HG02759 (cell line): Measurements from ENCODE around the gene SIK2.

Experiments
- ATAC-seq: cut with Tn5 transposase; IDR thresholded peaks from one replicate; pipeline ENCODE4 v1.9.1; 2021; ENCODE audit warnings: mild to moderate bottlenecking, moderate library complexity; ENCODE audit not compliant: unreplicated experiment

The SIK2 gene

DNA sequence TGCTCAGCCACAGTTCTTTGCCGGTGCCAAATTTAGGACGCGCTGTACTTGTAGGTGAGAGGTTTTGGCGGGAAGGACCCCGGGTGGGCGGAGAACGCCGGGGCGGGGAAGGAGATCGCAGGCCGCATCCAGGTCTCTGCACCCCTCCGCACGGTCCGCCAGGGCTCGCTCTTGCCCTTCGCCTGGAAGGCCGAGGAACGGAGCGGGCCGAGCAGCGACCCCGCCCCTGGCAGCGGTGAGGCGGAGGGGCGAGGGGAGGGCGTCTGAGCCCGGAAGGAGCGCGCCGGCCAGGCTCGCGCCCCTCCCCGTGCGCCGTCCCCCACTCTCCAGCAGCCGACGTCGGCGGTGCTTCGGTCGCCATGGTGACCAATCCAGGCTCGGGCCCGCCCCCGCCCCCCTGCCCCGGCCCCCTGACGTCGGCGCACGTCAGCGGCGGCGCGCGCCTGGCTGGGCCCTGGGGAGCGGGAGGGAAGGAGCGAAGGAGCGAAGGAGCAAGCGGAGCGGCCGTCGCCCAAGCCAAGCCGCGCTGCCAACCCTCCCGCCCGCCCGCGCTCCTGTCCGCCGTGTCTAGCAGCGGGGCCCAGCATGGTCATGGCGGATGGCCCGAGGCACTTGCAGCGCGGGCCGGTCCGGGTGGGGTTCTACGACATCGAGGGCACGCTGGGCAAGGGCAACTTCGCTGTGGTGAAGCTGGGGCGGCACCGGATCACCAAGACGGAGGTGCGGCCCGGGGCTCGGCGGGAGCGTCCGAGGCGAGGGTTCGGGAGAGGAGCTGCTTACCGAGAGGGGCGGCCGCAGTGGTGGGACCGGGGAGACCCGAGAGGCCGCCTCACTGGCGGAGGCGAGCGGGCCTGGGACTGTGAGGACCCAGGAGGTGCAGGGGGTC lies at the start of gene SIK2:
Gene SIK2 (plus strand): TSS at position 471 of the 886 bp plus-strand sequence. CDS start 115 bp downstream, at position 586.
- peak; percentile 92 for ATAC-seq

DNA sequence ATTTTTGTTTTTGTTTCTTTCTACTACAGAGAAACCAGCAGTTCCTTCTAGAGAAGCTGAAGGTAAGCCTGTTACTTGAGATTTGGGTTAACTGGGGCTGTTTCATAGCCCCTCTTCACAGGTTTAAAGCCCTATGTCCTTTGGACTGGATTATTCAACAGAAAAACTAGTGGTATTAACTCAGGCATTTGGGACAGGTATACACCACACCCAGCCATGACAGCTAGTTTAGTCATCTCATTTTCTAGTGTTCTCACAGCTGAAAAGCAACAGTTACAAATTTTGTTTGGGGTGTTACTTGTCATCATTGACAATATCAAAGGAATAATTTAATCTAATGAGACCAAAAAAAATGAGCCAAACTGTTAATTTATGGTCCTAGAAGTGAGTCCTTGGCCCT lies 47.7 kb upstream of the SIK2 start:
- ATAC-seq, result no peak

DNA sequence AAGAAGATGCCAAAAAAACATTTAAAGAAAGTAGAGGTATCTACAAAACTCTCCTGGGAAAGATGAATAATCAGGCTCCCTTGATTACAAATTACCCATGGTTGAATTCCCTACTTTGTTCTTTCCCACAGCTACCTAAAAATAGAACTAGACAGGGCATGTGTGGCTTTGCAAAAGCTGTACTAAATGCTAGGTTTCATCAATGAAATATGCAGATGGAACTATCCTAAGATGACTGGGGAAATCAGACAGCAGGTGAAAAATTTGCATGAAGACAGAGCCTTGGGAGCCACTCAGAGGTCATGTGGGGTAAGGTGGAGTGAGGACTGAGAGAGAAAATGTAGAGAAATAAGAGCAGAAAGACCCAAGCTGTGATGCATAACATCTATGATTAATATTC lies 47.0 kb upstream of the SIK2 start:
- no peak for ATAC-seq

DNA sequence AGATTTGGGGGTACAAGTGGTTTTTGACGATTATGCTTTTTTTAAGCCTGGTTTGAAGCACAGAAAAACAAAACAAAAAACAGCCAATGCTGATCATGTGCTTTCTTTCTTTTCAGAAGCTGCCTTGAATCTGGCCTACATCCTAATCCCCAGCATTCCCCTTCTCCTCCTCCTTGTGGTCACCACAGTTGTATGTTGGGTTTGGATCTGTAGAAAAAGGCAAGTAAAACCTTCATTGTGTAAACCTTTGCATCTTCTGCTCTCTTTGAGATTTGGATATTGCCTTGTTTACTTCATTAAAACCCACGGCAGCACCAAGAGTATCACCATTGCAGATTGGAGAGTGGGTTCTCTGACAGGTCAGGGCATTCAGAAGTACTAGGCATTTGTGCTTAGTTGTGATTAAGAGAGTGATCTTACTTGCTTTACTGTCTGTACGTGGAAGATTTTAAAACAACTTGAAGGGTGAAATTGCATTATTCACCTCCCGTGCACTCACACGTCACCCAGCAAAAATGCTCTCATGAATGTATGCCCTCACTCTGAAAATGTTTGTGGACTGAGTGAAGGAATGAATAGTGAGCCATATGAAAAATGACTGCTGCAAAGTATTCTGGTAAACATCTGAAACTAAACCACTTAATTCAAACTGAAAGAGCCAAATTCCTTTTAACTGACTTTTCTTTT lies 44.7 kb upstream of the SIK2 start:
- ATAC-seq, result no peak

DNA sequence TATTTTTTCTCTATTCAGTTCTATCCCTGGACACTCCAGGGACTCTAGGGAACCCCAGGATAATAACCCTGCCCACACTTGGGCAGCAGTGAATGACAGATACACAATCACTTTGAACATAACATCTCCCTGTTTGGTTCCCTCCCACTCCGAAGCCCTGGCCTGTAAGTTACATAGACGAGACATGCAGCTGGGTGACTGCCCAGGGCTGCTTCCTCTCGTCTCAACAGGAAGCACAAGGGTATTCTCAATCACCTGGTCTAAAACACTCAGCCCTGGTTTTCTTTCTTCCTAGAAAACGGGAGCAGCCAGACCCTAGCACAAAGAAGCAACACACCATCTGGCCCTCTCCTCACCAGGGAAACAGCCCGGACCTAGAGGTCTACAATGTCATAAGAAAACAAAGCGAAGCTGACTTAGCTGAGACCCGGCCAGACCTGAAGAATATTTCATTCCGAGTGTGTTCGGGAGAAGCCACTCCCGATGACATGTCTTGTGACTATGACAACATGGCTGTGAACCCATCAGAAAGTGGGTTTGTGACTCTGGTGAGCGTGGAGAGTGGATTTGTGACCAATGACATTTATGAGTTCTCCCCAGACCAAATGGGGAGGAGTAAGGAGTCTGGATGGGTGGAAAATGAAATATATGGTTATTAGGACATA lies 42.3 kb upstream of the SIK2 start:
- ATAC-seq, result no peak

DNA sequence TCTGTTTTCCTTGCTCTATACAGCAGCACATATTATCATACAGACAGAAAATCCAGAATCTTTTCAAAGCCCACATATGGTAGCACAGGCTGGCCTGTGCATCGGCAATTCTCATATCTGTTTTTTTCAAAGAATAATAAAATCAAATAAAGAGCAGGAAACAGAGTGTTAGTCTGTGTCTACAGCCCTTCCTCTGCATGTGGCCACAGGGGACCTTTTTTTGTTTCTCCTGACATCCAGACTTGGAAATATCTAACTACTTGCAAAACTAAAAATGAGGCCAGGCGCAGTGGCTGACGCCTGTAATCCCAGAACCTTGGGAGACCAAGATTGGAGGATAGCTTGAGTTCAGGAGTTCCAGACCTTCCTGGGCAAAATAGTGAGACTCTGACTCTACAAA lies 41.4 kb upstream of the SIK2 start:
- no peak for ATAC-seq

DNA sequence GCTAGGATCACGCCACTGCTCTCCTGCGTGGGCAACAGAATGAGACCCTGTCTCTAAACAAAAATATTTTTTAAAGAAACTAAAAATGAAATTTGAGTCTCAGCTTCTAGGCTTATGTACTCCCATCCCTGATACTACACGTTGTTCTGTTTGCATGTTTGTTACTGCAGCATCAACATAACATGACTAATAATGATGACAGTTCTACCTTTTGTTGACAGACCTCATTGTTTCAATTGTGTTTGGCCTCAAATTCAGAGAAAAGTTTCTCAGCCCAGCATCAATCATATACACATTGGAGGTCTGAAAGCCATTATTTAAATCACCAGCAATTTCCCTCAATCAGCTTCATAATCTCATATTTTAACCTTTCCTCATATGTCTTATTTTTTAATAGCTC lies 40.9 kb upstream of the SIK2 start:
- no peak for ATAC-seq

DNA sequence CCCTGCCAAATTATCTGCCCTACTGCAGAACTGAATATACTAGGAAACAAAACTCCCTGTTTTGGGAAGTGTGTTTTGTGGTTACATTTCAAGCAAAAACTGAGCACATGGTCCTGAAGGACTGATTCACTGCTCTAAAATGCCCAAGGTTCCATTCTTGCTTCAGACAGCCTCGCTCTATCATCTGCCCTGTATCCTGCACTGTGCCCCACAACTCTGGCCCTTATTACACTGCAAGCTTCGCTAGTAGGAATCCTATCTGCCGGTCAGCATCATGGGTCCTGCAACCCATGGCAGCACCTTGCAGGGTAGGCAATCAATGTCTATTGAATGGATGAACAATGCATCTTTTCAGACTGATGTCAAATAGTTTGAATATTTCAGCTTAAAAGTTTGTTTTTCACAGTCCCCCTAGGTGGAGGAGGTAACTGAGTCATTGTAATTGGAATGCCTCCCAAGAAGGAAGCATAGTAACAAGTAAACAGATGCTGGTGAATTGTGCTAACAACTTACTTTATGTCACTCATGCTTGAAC lies 40.4 kb upstream of the SIK2 start:
- ATAC-seq, result no peak

DNA sequence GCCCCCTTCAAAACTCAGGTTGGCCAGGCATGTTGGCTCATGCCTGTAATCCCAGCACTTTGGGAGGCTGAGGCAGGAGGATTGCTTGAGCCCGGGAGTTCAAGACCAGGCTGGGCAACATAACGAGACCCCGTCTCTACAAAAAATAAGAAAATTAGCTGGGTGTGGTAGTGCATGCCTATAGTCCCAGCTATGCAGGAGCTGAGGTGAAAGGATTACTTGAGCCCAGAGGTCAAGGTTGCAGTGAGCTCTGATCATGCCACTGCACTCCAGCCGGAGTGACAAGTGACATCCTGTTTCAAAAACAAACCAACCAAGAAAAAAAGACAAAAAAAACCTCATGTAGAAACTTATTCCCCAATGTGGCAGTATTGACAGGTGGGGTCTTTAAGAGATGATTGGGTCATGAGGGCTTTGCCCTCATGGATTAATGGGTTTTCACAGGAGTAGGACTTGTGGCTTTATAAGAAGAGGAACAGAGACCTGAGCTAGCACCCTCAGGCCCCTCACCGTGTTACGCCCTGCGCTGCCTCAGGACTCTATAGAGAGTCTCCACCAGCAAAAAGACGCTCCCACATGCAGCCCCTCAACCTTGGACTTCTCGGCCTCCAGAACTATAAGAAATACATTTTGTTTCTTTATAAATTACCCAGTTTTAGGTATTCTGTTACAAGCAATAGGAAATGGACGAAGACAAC lies 39.4 kb upstream of the SIK2 start:
- no peak for ATAC-seq

DNA sequence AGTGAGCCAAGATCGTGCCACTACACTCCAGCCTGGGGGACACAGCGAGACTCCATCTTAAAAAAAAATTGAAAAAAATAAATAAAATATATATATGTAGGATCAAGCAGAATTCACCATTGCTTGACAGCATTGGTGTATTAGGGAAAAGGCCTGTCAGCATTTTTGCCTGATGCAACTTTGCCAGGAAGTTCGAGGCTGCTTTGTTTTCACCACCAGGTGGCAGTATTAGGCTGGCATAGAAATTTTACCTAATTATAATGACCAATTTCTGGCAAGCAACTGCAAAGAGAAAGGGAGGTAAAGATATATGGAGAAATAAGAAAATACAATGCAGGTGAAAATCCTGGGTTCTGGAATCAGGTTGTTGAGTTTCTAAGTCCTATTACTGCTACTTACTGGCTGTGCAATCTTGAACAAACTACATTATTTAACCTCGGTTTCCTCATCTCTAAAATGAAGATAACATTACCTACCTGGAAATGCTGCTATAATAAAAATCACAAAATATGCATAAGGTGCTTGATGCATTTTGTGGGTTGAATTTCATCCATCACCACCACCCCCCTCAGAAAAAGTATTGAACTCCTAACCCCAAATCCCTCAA lies 37.0 kb upstream of the SIK2 start:
- ATAC-seq, result no peak

DNA sequence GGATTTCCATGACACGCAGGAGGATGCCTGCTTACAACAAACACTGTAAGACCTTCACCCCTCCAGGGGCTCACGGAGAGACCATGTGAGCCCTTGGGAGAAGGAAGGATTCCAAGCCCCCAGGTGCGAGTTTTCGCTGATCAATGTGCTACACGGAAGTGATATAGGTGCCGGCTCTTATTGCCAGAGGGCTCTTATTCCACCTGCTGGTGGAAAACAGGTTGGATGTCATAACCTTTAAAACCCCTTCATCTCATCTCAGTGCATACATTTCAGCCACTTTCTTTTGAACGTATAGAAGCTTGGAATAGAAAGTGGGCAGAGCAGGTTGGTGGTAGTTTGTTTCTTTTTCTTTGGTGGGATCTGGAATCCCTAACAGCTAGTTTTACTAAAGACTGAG lies 35.9 kb upstream of the SIK2 start:
- ATAC-seq, result no peak

DNA sequence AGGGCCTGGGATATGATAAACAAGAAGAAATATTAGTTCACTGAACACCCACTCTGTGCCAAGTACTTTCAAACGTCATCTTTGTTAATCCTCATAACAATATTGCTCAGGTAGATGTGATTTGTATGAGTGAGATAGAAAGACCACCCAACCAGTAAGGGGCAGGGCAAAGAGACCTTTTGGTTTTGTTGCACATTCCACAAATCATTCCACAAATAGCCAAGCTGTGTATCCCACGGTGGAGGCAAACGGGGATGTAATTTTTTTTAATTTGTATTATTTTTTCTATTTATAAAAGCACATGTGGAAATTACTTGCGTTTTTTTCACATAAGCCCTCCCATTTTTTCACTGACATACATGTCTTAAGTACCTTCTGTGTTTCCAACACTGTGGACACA lies 32.8 kb upstream of the SIK2 start:
- ATAC-seq, result no peak

DNA sequence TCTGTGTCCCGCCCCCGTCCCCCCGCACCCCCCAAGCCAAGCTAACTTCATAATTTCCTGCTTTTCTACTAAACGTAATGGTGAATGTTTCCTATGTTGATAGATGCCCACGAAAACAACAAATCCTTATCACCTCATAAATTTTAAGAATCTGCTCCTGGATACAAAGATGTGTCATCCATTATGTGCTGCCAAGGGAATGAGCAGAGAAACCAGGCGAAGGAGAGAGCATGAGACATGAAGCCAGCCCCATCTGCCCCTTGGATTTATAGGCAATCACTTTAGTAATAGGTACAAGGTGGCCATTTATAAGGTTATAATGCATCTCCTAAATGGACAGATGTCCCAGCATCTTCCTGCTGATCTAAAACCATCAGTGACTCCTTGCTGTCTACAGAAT lies 31.5 kb upstream of the SIK2 start:
- ATAC-seq, result no peak

DNA sequence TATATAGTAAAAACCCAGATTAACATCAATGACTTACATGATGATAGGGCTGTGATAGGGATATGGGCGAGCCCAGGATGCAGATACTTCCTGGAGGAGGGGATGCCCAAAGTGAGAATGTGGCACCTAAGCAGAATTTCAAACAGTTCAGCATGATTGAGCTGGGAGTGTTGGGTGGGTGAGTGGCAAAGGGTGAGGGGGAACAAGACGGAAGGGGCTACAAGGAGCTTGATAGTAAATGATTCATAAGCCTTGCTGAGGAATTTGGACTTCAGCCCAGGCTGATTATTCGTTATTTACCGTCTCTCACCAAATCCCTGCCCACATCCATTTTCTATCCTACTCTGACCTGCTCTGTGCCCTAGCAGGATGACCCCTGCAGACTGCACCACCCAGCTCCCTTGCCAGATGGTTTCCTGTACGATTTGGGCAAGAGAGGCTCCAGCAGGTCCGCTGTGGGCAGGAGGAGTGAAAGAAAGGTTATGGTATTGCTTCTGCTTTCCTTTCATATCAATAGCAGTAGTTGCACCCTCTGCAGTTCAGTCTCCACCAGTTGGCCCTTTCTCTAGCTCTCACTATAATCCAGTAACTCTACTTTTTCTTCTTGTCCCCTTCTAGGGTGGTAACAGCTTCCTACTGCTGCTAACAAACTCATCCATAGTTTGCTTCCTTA lies 30.3 kb upstream of the SIK2 start:
- ATAC-seq, result no peak

DNA sequence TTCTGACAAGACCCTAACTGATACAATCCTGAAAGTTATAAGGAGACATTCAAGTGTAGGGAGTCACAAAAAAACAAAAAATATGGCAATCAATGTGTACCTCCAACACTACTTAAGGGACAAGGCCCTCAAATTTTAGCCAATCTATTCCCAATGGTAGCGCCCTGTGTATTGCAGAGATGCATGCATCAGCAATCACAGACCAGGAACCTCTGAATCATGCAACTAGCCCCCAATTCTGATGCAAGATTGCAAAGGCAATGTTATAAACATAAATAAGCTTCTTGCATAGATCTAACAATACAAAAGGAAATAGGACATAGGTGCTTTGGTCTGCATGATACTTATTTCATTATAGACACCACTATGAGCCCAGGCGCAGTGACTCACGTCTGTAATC lies 29.7 kb upstream of the SIK2 start:
- no peak for ATAC-seq

DNA sequence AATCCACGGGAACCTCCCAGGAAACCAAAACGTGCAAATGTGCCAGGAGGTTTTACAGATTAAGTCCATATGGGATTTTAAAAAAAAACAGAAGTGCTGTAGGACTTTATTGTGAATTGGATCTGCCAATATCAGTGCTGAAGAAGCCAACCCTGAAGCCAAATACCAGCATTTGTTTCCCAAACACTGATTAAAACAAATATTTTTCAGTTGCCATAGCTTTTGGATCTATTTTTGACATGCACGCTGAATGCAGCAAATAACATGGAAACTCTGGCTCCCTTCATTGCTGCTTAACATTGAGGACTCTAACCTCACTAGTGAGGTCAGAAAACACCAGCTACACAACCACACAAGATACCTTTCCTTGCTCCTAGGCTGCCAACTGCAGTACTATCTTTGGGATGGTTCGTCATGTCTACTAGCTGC lies 28.4 kb upstream of the SIK2 start:
- no peak for ATAC-seq

DNA sequence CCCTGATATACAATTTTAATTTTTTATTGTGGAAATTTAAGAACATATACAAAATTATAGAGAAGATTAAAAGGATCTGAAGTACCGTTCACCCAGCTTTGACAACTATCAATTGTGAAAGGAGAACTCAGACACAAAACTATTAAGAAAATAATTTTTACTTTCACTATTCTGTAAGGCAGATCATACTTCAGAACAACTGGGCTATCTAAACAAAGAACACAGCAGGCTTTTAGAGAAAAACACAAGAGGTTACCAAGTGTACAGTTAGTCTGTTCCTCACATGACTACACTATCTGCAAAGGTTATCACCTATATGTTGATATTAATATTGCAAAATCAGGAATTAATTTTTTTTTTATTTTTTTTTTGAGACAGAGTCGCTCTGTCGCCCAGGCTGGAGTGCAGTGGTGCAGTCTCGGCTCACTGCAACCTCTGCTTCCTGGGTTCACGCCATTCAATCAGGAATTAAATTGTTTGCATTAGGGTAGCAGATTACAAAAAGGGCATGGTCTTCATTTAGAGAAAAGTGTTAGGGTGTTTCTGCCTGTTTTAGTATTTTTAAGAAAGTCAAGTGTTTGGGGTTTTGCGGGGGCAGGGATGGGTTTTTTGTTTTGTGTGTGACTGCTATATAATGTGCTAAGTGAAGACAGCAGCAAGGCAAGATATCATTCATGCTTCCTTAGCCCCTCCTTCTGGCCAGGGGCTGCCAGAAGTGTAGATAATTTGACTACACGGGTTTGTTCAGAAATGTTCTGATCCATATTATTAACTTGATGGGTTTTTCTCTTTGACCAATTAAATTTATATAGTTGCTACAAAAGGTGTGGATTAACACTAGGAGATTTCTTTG lies 27.6 kb upstream of the SIK2 start:
- ATAC-seq, result no peak

DNA sequence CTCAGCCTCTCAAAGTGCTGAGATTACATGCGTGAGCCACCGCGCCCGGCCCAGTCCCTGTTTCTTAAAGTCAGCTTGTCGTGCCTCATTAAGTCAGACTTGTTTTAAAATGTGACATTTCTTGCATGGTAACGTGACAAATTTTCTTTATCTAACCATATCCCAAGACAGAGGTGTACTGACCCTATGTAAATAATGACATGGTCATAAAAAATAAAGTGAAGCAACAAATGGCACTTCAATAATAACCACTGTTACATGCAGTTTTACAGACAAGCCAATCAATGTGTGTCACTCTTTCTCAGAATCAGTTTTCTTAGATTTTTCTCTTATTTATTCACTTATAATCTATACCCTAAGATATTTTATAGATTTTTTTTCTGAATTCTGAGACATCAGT lies 26.5 kb upstream of the SIK2 start:
- ATAC-seq, result no peak

DNA sequence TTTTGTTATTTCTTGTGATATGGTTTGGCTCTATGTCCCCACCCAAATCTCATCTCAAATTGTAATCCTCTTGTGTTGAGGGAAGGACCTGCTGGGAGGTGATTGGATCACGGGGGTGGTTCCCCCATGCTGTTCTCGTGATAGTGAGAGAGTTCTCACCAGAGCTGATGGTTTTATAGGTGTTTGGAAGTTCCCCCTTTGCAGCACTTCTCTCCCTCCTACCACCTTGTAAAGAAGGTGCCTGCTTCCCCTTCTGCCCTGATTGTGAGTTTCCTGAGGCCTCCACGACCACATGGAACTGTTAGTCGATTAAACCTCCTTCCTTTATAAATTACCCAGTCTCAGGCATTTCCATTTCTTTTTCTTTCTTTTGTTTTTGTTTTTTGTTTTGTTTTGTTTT lies 24.4 kb upstream of the SIK2 start:
- ATAC-seq, result no peak
